ENCODE measurements around the gene HS1BP3.
A peak's percentile ranks its signal among the peaks of the same experiment; 100 is the strongest.

HS1BP3 gene

DNA sequence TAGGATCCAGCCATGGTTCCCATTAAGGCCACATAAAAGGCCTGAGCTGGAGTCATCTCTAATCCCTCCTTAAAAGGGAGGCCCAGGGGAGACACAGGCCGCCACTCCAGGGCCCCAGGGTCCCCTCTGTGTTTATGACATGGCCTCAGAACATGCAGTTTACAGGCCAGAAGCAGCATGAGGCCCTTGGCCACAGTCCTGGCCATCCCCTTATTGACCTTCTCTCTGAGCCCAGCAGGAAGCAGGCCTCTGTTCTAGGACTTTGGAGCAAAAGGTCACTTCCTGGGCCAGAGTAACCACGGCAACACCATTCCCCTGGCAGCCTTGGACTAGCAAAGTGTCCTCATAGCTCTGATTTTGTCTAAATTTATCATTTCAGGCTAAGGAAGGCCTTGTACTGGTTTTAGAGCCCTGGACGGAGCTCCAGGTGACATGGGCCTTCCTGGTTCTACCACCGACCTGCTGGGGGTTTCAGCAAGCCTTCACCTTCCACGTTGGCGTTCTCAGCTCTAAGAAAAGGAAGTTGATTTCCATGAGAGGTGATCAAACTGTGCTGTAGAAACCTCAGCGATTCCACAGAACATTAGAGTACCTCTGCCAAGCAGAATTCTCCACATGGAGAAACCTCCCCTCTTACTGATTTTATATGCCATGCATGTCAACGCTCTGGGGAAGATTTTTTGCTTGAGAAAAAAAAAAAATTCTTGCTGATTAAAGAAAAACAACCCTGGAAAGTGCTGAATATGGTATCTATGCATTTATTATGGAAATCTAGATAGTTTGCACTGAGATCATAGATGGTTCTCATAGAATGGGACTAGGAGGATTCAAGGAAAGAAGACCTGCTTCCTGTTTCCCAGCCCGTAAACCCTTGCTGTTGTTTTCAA, 53.7 kb downstream of the HS1BP3 start:
- peak; percentile 40 for DNase-seq

GRCh38 chr2:20596193-20596972, 54.5 kb downstream of the HS1BP3 start:
- no peak for DNase-seq

DNA sequence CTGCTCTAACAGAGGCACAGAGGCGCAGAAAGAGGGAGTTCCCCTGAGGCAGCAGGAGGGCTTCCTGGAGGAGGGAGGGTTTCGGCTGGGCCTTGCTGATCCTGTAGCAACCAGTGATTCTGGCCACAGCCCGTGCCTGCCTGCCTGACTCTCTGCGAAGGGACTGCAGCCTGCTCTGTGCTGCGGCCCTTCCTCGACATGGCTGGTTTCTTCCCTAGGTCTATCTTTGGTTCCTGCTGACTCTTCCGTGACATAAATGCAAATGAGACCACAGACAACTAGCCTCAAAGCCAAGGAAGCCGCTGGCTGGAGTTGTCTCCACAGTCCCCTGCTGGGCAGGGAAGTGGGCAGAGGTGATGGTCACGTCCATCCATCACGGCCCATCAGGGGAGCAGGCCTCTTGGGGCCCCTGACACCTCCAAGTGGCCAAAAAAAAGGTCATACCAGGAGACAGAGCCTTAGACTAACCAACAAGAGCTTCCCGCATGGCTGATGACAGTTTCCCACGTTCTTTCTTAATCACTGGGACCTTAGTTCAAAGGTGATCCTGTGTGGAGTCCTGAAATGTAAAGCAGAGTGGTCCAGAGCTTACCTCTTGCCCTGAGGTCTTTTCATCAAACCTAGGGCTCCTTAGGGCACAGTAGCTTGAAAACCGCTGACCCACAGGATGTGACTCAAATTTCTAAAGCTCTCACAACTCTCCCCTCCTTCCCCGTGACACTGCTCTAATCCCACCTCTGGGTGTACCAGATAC, 55.3 kb downstream of the HS1BP3 start:
- peak; percentile 80 for DNase-seq

DNA sequence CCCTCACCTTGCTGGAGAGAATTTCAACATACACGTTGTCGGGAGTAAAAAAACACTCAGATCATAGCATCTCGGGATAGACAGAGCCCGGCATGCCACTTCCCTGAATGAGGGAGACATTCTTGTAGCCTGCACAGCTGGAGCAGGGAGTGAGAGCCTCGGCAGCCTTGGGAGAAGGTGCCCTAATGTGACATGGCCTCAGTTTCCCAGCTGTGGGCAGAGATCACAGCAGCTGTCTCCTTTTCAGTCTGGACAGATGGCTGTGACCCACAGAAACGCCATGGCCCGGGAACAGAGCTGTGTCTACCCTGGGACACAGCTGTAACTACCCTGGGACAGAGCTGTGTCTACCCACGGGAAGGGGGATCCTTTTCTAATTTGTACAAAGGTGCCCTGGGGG, 55.9 kb downstream of the HS1BP3 start:
- no peak for DNase-seq

DNA sequence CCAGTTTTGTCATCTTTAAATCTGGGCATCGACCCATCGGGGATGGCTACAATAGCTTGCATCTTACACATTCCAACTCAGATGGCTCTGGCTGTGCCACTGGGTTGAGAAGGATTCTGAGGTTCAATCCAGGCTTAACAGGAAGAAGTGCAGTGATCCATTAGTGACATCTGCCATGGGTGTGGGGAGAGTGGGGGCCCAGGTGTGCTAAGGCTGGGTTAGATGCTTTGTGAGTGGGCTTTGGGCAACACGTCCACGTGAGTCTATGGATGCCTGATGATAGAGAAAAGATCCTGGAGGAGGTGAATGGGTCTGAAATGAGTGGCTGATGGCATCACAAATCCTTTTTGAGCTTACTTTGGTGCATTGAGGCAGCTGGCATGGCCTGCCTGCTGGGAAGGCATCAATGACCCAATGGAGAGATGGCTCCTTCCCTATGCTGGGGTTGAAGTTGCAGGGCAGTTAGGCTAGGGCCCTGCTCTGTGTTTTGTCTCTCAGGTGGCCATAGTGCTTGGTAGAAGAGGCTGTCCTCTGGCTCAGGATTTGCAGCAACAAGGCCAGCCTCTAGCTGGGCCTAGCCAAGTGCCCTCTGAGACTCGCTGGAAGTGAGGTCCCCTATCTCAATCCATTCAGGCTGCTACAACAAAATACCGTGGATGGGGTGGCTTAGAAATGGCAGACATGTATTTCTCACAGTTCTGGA, 56.7 kb downstream of the HS1BP3 start:
- no peak for DNase-seq

GRCh38 chr2:20593072-20594034, 57.5 kb downstream of the HS1BP3 start:
- DNase-seq: peak; percentile 91

DNA sequence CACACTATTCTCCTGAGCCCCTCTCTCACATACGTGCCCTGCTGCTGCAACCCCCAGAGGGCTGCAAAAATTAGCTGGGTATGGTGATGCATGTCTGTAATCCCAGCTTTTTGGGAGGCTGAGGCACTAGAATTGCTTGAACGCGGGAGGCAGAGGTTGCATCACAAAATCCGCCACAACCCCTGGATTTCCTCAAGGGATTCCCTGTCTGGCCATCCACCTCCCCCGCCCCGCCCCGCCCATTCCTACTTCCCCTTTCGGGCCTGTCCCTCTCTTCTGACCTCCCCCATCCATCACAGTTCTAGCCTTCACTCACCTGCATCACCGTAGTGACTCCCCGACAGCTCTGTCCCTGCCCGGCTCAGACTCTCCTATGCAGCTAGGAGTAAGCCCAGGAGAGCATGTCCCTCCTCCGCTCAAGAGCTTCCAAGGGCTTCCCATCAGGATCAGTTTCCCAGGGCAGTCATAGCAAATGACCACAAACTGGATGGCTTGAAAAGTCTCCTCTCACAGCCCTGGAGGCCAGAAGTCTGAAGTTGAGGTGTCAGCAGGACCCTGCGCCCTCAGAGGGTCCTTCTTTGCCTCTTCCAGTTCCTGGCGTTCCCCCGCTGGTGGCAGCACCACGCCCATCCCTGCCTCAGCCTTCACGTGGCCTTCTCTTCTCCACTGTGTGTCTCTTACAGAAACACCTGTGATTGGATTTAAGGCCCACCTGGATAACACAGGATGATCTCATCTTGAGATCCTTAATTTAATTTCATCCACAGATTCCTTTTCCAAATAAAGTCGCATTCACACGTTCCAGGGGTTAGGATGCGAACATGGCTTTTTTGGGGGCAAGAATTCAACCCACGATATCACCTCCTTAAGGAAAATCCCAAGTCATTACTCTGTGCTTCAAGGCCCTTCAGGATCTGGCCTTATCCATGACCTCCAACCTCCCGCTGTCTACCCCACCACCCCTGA, 58.5 kb downstream of the HS1BP3 start:
- DNase-seq: no peak

DNA sequence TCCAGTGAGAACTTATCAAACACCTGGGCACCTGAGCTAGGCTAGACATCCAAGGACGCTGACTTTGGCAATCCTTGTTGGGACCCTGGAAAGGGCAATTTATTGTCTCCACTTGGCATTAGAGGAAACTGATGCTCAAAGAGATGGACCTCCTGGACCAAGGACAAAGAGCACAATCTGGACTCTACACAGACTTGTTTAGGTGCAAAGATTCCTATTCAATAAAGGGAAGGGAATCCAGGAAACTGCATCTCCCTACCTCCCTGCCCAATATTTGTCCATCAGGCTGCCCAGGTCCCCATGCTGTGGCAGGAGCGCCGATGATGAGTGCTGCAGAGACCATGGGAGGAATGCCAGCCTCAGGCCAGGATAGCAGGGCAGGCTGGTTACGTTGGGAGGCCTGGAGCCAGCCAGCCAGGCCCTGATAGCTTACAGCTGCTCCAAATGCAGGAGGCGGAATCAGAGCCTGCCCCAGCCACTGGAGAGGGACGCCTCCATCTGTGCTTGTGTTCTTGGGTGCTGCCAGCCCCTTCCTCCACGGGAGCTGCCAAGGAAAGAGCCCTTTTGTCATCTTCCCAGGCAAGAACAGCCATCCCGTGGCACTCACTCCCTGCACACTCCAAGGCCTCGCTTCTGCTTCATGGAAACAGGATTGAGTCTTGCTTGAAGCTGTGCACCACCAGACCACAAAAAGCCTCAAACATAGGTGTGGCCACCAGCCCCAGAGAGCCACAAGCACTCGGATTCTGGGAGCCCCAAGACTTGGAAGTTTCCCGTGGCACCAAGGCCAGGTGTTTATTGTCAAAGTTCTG, 60.0 kb downstream of the HS1BP3 start:
- no peak for DNase-seq

- DNase-seq: peak; percentile 70
These were observed 60.8 kb downstream of the HS1BP3 start for GRCh38 chr2:20589975-20590703.

DNA sequence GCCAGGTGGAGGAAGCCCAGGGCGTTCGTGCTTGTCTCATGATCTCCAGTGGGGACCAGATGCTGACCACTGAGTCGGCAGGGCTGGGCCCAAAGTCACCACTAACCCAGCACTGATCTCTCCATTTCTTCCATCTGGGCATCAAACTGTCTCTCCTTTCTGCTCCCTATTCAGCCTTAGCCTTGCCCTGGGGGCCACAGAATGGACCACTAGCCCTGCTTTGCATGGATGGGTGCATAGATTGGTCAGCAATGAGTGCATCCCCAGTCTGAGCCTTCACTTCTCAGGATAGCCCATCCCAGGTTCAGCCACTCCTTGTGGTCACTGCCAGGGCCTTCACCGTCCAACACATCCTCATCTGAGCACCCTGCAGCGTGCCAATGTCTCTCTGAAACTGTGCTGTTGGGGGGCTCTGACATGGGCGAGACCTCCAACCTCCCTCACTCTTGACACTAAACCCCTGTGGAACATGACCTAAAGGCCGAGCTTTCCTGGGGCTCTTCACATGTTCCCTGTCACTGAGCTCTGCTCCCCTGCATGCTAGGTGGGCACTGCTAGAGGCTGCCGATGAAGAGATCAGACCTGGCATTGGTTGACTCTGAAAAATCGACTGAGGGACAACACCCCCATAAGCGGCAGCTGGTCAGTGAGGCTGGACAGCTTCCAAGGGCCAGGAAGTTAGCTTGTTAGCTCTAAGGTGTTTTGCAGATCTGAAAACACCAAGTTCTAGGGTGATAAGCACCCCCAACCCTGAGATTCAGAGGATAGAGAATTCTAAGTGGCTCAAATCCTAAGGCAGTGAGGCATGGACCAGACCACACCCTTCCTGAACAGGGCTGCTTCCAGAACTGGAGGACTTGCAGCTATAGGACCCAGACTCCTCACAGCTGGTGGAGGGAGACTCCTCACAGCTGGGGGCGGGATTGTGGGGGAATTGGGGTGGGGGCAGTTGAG, 61.7 kb downstream of the HS1BP3 start:
- DNase-seq: no peak

- DNase-seq: no peak
These were observed 64.9 kb downstream of the HS1BP3 start for GRCh38 chr2:20585710-20586594.

DNA sequence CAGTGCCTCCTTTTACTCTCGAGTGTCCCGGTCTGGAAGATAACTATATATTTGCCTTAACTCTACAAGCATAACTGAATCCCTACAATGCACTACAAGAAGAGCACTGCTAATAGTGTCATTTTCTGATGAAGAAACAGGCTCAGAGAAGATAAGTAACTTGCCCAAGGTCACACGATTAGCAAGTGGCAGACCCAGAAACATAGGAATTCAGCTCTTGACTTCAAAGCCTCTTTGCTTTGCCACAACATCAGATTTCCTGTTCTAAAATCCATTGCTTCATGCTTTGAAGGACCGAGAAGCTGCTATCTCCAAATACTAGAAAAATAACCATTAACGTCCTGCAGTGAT, 65.6 kb downstream of the HS1BP3 start:
- DNase-seq: no peak

- DNase-seq: peak; percentile 99
These were observed 66.2 kb downstream of the HS1BP3 start for GRCh38 chr2:20584399-20585358.

- DNase-seq: no peak
These were observed 66.9 kb downstream of the HS1BP3 start for GRCh38 chr2:20584045-20584398.

GRCh38 chr2:20583425-20583881, 67.4 kb downstream of the HS1BP3 start:
- DNase-seq: no peak

Data from EL (cell line).